K562 (cell line): Measurements from ENCODE around the gene REEP2. TPM values are rescaled to one million over a fixed set of nuclear protein-coding genes. Genes with fewer than 3 reads are reported as not detected.

Experiments used
- FOXP4 ChIP-seq: sonication (generic); formaldehyde crosslinking; IDR thresholded peaks from 2 replicates; pipeline ENCODE4 v1.8.0; 2022; ENCODE audit warnings: mild to moderate bottlenecking, missing genetic modification reagents, borderline replicate concordance
- MGA ChIP-seq: fragments of 450-650 bp; IDR thresholded peaks from 2 replicates; pipeline ENCODE4 v1.6.1; 2016; ENCODE audit warnings: mild to moderate bottlenecking, moderate library complexity
- POLR2A ChIP-seq: fragments of 450-650 bp; conservative IDR thresholded peaks from 2 replicates; pipeline ENCODE4 v1.6.1; 2016
- RBM17 ChIP-seq: fragments of 200-400 bp; formaldehyde crosslinking; IDR thresholded peaks from 2 replicates; pipeline ENCODE4 v1.6.1; 2017; ENCODE audit warnings: low read depth, mild to moderate bottlenecking, low read length, borderline replicate concordance
- RHOXF2B ChIP-seq: fragments of 250-450 bp; sonication (Bioruptor Pico); conservative IDR thresholded peaks from 2 replicates; pipeline ENCODE4 v1.5.1; 2021
- ZNF165 ChIP-seq: fragments of 250-450 bp; sonication (Bioruptor Pico); IDR thresholded peaks from 2 replicates; pipeline ENCODE4 v1.4.0; 2020; ENCODE audit warnings: borderline replicate concordance
- polyA plus RNA-seq, 8 experiments: library from polyadenylated mRNA; depleted of rRNA in 4 of 8; stranded (reverse) in 5 of 8; unstranded in 3 of 8; fragments of >200 nt; fragmentation: Nextera tagmentation in 2 of 8; fragmentation: Illumina TruSeq in 1 of 8; extraction: Ambion mirVana in 2 of 8; extraction: Trizol in 1 of 8; gene quantifications; 2 replicates each; pipeline versions ENCODE4 v1.2.1 to v1.2.3, GENCODE V29; 2011 to 2014; ENCODE audit warnings: inconsistent platforms in 1 of 8, missing spikeins in 1 of 8
- total RNA-seq, 7 experiments: library from RNA; depleted of rRNA in 6 of 7; stranded (reverse); fragments of >200 nt in 6 of 7; fragmentation: Illumina TruSeq in 2 of 7; extraction: Trizol in 2 of 7; gene quantifications; 2 replicates each; pipeline versions ENCODE4 v1.2.1 to v1.2.3, GENCODE V29; 2011 to 2021; ENCODE audit warnings: low replicate concordance in 1 of 7

REEP2 gene
- total and polyA plus RNA-seq, 9 of the 15 experiments (the other 6 are each of a cell fraction or from before 2014, with no cell fraction given): 0.03 to 1.1 (median 0.12) TPM; not detected in 1

GRCh38 chr5:138408023-138408422, 30.8 kb upstream of the REEP2 start (continued):
- TF ChIP-seq MGA (no peak), ZNF165 (CRISPR knock-in tag) (no peak), RHOXF2B (CRISPR knock-in tag) (no peak), FOXP4 (no peak), POLR2A (no peak), RBM17 (no peak)
